ENCODE measurements around the gene LRWD1.
"Not testable (repeated sequence)": the region's sequence is repeated elsewhere in the genome, so short reads cannot be mapped to it uniquely, and the experiment has no call there.

The LRWD1 gene

DNA sequence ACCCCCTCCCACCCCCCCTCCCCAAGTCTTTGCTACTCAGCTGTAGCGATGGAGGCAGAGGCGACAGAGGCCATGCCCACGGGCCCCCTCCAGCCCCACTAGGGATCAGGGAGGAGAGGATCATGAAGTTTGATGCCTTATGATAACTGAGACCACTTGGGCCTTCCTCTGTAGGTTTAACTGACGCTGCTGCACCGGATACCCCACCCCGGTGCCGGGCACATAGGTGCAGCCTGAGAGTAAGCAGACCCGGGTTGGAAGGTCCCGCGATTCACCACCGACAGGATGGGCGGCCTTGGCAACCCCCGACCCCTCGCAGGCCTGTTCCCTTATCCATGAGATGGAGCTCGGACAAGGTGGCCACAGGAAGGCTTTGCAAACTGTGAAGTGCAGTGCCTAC is 29.2 kb downstream of the LRWD1 start:
- not testable (repeated sequence) for H3K36me3 Mint-ChIP-seq; H3K4me3 Mint-ChIP-seq; H3K27ac Mint-ChIP-seq; H3K9me3 Mint-ChIP-seq (ENCODE audit: low read depth); H3K27me3 Mint-ChIP-seq; H3K4me1 Mint-ChIP-seq (ENCODE audit: low read depth)

DNA sequence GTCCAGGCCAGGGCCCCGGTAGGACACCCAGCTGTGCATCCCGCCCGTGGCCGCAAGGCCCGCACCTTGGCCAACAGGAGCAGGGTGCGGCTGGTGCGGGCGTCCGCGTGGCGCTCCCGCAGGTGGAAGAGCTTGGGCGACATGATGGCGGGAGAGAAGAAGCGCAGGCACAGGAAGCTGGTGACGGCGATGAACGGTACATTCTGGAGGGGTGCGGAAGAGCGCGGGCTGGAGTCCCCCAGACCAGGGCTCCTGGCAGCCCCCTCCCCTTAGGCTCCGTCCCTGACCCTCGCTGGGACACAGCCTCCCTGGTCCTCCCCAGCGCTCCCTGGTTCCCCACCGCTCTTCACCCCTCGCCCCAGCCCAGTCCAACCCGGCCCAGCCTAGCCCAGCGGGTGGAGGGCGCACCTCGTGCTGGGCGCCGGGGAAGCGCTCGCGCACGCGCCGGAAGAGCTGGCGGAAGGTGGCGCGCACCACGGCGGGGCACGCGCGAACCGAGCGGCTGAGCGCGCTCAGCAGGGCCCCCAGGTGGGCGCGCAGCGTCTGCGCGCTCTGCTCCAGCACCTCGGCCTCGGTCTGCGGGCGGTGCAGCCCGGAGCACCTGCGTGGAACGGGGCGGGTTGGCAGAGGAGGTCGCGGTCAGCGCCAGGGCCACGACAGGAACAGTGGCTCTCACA is 29.8 kb downstream of the LRWD1 start:
- H3K9me3 Mint-ChIP-seq (ENCODE audit: low read depth); H3K36me3 Mint-ChIP-seq; H3K27me3 Mint-ChIP-seq; H3K4me1 Mint-ChIP-seq (ENCODE audit: low read depth); H3K4me3 Mint-ChIP-seq; H3K27ac Mint-ChIP-seq: not testable (repeated sequence)

DNA sequence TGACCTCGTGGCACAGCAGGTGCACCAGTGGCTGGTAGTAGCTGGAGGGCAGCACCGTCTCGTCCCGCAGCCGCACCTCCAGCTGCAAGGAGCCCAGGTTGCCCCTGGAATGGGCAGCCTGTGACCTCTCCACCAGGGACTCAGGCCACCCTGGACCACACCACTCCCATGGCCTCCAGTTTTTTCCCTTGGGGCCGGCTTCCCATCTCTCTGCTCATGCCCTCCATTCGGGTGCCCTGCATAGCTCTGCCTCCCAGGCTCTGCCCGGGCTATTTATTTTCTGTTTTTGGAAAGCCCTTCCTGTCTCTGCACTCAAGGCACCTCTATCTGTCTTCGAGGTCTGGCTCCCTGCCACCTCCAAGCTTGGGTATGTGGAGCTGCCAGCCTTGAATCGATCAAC is 32.1 kb downstream of the LRWD1 start:
- not testable (repeated sequence) for H3K4me3 Mint-ChIP-seq; H3K27ac Mint-ChIP-seq; H3K4me1 Mint-ChIP-seq (ENCODE audit: low read depth); H3K27me3 Mint-ChIP-seq; H3K36me3 Mint-ChIP-seq; H3K9me3 Mint-ChIP-seq (ENCODE audit: low read depth)

DNA sequence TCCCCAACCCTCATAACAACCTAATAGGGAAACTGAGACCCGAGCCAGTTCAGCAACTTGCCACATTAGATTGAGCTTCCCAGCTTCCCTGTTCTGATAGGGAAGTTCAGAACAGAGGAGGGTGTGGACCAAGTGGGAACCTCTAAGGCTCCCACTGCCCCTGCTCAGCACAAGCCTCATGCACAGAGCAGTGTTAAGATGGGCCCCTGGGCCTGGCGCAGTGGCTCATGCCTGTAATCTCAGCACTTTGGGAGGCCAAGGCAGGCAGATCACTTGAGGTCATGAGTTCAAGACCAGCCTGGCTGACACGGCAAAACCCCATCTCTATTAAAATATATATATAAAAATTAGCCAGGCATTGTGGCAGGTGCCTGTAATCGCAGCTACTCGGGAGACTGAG is 32.5 kb downstream of the LRWD1 start:
- not testable (repeated sequence) for H3K9me3 Mint-ChIP-seq (ENCODE audit: low read depth); H3K4me3 Mint-ChIP-seq; H3K4me1 Mint-ChIP-seq (ENCODE audit: low read depth); H3K36me3 Mint-ChIP-seq; H3K27ac Mint-ChIP-seq; H3K27me3 Mint-ChIP-seq

DNA sequence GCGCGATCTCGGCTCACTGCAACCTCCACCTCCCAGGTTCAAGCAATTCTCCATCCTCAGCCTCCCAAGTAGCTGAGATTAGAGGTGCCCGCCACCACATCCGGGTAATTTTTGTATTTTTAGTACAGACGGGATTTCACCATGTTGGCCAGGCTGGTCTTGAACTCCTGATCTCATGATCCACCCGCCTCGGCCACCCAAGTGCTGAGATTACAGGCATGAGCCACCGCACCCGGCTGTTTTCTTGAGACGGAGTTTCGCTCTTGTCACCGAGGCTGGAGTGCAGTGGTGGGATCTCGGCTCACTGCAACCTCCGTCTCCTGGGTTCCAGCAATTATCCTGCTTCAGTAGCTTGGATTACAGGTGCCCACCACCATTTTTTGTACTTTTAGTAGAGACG is 33.5 kb downstream of the LRWD1 start:
- not testable (repeated sequence) for H3K4me3 Mint-ChIP-seq; H3K27me3 Mint-ChIP-seq; H3K36me3 Mint-ChIP-seq; H3K4me1 Mint-ChIP-seq (ENCODE audit: low read depth); H3K27ac Mint-ChIP-seq; H3K9me3 Mint-ChIP-seq (ENCODE audit: low read depth)

DNA sequence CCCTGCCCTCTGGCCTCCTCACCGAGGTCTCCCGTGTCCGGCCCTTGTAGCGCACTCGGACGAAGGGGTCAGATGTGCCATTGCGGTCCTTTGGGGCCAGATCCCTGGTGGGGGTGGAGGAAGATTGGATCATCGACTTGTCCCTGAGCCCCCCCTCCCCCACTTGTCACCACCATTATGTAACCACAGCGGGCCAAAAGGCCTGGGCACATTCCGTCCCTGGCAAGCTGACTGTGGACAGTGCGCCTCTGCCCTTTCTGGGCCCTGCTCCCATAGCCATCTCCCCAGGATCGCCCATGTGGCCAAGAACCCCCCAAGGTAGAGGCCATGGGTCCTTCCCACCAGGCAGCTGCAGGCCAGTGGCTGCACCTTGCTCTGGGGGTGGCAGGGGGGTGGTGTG is 38.4 kb downstream of the LRWD1 start:
- not testable (repeated sequence) for H3K36me3 Mint-ChIP-seq; H3K27ac Mint-ChIP-seq; H3K9me3 Mint-ChIP-seq (ENCODE audit: low read depth); H3K4me1 Mint-ChIP-seq (ENCODE audit: low read depth); H3K27me3 Mint-ChIP-seq; H3K4me3 Mint-ChIP-seq

DNA sequence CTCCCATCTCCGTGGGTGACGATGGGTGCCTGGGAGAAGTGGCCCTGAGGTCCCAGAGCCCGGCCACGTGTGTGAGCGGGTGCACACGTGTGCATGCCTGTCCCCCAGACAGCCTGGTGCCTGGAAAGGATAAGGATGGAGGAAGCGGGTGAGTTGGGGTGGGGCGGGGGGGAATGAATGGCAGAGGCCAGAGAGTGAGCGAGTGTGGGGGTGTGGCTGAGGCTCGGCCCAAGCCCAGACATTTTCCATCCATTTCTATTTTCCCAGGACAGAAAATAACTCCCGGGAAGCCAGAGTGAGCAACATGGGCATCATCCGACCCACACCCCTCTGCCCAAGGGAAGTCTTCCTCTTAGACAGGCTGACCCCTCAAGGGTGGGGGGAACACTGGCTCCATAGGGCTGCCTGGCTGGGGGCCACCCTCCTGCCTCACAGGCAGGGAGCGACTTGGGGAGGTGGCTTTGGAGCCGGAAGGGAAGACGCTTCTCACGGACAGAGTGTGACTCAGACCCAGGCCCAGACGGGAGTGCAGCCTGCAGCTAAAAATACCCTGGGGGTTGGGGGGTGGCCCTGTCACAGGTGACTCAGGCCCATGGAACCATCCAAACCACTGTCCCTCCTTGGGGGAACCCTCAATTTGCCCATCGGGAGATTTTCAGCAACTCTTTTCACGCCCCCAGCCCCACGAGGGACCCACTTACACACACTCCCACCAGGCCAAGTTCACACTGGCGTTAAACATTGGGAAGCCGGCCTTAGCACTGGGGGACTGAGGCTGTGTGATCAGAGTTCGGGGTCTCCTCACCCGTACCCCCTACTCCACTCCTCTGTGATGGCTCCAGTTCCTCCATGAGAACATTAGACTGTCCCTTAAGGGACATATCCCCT is 40.8 kb downstream of the LRWD1 start:
- not testable (repeated sequence) for H3K27ac Mint-ChIP-seq; H3K9me3 Mint-ChIP-seq (ENCODE audit: low read depth); H3K36me3 Mint-ChIP-seq; H3K4me1 Mint-ChIP-seq (ENCODE audit: low read depth); H3K4me3 Mint-ChIP-seq; H3K27me3 Mint-ChIP-seq

DNA sequence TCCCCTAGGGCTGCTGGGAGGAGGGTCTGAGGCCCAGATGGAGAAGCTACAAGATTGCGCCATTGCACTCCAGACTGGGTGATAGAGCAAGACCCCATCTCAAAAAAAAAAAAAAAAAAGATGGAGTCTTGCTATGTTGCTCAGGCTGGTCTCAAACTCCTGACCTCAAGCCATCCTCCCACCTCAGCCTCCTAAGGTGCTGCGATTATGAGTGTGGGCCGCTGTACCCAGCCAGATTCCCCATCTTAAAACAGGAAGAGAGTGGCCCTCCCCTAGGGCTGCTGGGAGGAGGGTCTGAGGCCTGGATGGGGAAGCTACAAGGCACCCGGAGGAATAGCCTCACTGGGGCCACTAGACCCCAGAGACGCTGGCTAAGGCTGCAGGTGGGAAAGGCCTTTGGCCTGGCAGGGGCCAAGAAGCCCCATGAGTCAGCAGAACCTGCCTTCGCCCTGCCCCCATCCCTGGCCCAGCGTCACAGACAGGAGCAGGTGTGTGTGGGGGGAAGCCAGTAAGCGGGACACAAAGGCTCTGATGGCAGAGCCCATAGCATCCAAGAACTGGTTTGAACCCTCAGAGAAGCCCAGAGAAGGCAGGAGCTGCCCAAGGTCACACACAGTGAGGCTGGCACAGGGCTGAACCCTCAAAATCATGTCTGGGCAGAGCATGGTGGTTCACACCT is 42.8 kb downstream of the LRWD1 start:
- H3K4me1 Mint-ChIP-seq (ENCODE audit: low read depth); H3K36me3 Mint-ChIP-seq; H3K4me3 Mint-ChIP-seq; H3K27ac Mint-ChIP-seq; H3K27me3 Mint-ChIP-seq; H3K9me3 Mint-ChIP-seq (ENCODE audit: low read depth): not testable (repeated sequence)

DNA sequence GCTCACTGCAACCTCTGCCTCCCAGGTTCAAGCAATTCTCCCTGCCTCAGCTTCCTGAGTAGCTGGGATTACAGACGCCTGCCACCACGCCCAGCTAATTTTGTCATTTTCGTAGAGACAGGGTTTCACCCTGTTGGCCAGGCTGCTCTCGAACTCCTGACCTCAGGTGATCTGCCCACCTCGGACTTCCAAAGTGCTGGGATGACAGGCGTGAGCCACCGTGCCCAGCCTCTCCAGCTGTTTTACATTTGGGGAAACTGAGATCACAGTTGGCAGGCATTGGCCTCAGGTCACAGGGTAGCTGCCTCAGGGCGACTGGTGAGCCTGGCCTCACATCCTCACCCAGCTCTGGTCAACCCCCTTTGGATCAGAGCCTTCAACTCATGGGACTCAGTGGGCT is 45.8 kb downstream of the LRWD1 start:
- H3K27me3 Mint-ChIP-seq; H3K4me3 Mint-ChIP-seq; H3K9me3 Mint-ChIP-seq (ENCODE audit: low read depth); H3K27ac Mint-ChIP-seq; H3K36me3 Mint-ChIP-seq; H3K4me1 Mint-ChIP-seq (ENCODE audit: low read depth): not testable (repeated sequence)

DNA sequence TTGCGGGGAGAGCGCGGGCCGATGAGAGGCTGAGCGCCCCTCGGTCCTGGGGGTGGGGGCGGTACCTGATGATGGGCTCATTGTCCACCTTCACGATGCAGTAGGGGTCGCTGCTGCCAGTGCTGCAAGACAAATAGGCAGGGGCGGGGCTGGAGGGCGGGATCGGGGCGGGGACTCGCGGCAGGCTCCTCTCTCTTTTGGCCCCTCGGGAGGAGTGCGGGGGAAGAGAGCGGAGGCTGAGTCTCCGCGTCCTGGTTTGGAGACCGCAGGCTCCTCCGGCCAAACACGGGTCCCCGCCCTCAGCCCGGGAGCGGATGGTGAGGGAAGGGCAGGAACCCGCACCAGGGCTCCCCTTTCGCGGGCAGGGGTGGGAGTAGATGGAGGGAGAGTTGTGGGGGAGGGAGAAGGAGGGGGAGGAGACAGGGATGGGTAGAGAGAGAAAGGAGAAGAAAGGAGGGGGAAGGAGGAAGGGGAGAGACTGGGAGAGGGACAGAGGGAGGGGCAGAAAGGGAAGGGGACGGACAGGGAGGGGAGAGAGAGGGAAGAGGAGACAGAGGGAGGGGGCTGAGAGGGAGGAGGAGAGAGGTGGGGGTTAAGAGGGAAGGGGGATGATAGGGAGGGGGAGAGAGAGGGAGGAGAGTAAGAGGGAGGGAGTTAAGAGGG is 47.2 kb downstream of the LRWD1 start:
- not testable (repeated sequence) for H3K27me3 Mint-ChIP-seq; H3K27ac Mint-ChIP-seq; H3K4me1 Mint-ChIP-seq (ENCODE audit: low read depth); H3K9me3 Mint-ChIP-seq (ENCODE audit: low read depth); H3K36me3 Mint-ChIP-seq; H3K4me3 Mint-ChIP-seq

DNA sequence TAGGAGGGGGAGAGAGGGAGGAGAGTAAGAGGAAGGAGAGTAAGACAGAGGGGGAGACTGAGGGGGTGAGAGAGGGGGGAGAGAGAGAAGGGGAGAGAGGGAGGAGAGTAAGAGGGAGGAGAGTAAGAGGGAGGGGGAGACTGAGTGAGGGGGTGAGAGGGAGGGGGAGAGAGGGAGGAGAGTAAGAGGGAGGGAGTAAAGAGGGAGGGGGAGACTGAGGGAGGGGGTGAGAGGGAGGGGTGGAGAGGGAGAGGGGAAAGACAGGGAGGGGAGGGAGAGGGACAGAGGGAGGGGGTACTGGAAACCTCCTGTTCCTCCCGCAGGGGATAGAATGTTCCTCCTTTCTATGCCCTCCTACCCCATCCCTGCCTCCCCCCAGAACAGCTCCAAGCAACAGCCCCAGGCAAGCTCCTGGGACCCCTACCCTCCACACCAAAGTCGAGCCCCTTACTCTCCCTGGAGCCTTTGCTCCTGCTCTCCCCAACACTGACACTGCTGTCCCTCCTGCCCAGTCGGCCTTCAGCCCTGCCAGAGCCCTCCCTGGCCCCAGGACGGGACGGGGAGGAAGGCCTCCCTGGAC is 47.9 kb downstream of the LRWD1 start:
- H3K4me3 Mint-ChIP-seq; H3K9me3 Mint-ChIP-seq (ENCODE audit: low read depth); H3K4me1 Mint-ChIP-seq (ENCODE audit: low read depth); H3K27me3 Mint-ChIP-seq; H3K27ac Mint-ChIP-seq; H3K36me3 Mint-ChIP-seq: not testable (repeated sequence)

DNA sequence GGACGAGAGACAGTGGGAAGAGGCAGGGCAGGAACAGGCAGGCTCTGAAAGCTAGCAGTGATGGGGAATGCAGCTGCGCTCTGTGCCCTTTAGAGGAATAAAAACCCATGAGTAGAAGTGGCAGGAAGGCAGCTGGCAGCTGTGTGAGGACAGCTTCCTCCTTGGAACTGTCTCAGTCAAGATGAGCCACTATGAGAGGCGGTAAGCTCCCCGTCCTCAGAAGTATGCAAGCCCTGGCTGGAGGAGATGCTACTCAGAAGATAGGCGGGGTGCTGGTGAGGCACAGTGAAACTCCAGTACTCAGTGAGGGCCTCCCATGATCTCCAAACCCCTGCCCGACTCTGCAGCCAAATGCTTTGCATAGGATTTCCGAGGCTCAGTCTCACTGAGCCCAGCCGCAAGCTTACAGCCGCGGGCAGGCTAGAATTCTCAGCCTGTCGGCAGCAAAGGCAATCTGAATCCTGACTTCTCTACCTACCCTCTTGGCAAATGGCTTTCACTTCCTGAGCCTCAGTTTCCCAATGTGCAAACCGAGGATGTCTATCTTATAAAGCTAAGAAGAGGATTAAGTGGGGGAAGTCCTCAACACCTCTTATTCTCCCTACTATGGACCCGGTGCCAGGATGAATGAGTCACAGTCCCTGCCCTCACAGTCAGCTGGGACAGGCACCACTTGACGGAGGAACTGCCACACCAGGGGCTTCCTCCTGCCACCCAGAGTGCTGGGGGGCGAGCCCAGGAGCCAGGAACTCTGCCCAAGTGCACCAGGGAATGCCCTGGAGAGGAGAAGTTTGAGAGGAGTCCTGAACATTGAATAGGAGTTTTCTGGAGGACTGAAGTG is 50.3 kb downstream of the LRWD1 start:
- not testable (repeated sequence) for H3K27me3 Mint-ChIP-seq; H3K9me3 Mint-ChIP-seq (ENCODE audit: low read depth); H3K4me1 Mint-ChIP-seq (ENCODE audit: low read depth); H3K27ac Mint-ChIP-seq; H3K4me3 Mint-ChIP-seq; H3K36me3 Mint-ChIP-seq

DNA sequence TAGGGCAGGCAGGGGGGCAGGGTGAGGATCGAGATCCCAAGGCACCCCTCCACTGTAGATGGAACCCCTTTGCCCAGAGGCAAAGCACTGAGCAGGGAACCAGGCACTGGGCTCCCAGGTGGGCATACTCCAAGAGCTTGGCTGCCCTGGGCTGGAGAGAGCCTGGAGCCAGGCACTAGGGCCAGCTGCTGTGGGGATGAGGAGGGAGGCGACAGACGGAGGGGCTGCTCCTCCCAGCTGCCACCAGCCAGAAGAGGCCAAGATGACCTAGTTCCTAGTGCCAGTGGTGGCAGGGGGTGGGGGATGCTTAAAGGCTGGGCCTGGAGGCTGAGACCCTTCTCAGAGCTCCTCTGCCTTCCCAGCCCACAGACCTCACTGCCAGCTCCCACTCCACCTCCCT is 51.1 kb downstream of the LRWD1 start:
- not testable (repeated sequence) for H3K4me1 Mint-ChIP-seq (ENCODE audit: low read depth); H3K36me3 Mint-ChIP-seq; H3K27me3 Mint-ChIP-seq; H3K9me3 Mint-ChIP-seq (ENCODE audit: low read depth); H3K27ac Mint-ChIP-seq; H3K4me3 Mint-ChIP-seq

DNA sequence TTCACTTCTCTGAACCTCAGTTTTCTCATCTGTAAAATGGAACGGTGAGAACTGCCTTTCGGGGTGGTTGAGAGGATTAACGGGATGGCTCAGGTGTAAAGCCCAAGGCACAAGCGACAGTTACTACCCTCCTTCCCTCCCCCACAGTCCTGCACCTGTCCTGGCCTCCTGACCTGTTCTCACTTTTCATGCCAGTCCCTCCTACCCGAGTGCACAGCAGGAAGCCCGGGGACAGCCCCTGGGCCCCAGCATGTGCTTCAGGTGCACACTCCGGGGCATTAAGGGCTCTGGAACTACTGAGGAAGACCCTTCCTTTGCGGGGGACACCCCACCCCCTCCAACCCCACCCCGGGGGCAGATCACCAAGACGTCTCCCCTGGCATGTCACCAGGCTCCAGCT is 52.2 kb downstream of the LRWD1 start:
- H3K36me3 Mint-ChIP-seq; H3K9me3 Mint-ChIP-seq (ENCODE audit: low read depth); H3K4me3 Mint-ChIP-seq; H3K4me1 Mint-ChIP-seq (ENCODE audit: low read depth); H3K27ac Mint-ChIP-seq; H3K27me3 Mint-ChIP-seq: not testable (repeated sequence)
